Upper lobe of right lung (tissue), 1 donor: ENCODE measurements around the gene STK31. TPM values are rescaled to one million over a fixed set of nuclear protein-coding genes. Genes with fewer than 3 reads are reported as not detected.
"Not testable (repeated sequence)": the region's sequence is repeated elsewhere in the genome, so short reads cannot be mapped to it uniquely, and the experiment has no call there.

ENCODE experiments used
- ATAC-seq: fragments of 200-7000 bp; cut with Tn5 transposase; one replicate; pipeline ENCODE4 v1.9.1; 2020; ENCODE audit warnings: mild to moderate bottlenecking, moderate library complexity
- DNase-seq: peaks from one replicate; pipeline ENCODE4 v3.0.0-alpha.2; 2020
- H3K27ac ChIP-seq: fragments of 200-600 bp; one replicate; pipeline ENCODE4 v1.8.0; 2022
- H3K27me3 ChIP-seq: fragments of 200-600 bp; one replicate; pipeline ENCODE4 v1.8.0; 2022; ENCODE audit warnings: mild to moderate bottlenecking
- H3K36me3 ChIP-seq: fragments of 200-600 bp; one replicate; pipeline ENCODE4 v1.8.0; 2022
- H3K4me1 ChIP-seq: fragments of 200-600 bp; one replicate; pipeline ENCODE4 v1.8.0; 2022
- H3K4me3 ChIP-seq: fragments of 200-600 bp; one replicate; pipeline ENCODE4 v1.8.0; 2022; ENCODE audit warnings: mild to moderate bottlenecking
- H3K9me3 ChIP-seq: fragments of 200-600 bp; one replicate; pipeline ENCODE4 v1.8.0; 2022
- intact Hi-C: fragments of 100-400 bp; cut with DNase I; formaldehyde crosslinking; loops from one replicate; pipeline ENCODE4 v1.11.0; 2022
- total RNA-seq: library from RNA; stranded (reverse); fragmentation: NEBNext Ultra II Directional; extraction: Animal tissue kit (Norgen Biotek cat#: 25700); gene quantifications from one replicate; pipeline ENCODE4 v1.2.1, GENCODE V29; 2021
- TF ChIP-seq, protein P1 (sequence below): fragments of 200-600 bp; IDR thresholded peaks from one replicate; pipeline ENCODE4 v1.8.0; 2022; ENCODE audit warnings: antibody characterized with exemption
- donor health status: DM: no; HTN: yes; CAD: no; lungs with severe emphysema.

Gene STK31
- total RNA-seq, 1 donor from 2014 or later, result 1.1 TPM

DNA sequence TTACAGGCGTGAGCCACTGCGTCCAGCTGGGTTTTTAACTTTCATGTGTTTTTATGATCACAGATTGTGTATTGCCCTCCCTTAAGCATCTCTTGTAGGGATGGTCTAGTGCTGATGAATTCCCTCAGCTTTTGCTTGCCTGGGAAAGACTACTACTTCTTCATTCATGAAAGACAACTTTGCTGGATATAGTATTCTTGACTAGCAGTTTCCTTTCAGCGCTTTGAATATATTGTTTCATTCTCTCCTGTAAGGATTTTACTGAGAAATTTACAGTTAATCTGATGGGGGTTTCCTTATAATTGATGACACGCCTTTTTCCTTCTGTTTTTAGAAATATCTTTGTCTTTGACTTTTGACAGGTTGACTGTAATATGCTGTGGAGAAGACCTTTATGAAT lies 33.2 kb downstream of the STK31 start:
- peaks cover 10% of the 10 kb centered on the region for H3K9me3 ChIP-seq
- no peaks in the 10 kb centered on the region for H3K4me1 ChIP-seq
- no peak for DNase-seq
- H3K27ac ChIP-seq, result no peak overlapping the region
- no peak for ATAC-seq
- H3K4me3 ChIP-seq, result no peak overlapping the region
- H3K36me3 ChIP-seq, result no peaks in the 10 kb centered on the region
- intact Hi-C loops, result no loop called here
- TF ChIP-seq, protein P1, sequence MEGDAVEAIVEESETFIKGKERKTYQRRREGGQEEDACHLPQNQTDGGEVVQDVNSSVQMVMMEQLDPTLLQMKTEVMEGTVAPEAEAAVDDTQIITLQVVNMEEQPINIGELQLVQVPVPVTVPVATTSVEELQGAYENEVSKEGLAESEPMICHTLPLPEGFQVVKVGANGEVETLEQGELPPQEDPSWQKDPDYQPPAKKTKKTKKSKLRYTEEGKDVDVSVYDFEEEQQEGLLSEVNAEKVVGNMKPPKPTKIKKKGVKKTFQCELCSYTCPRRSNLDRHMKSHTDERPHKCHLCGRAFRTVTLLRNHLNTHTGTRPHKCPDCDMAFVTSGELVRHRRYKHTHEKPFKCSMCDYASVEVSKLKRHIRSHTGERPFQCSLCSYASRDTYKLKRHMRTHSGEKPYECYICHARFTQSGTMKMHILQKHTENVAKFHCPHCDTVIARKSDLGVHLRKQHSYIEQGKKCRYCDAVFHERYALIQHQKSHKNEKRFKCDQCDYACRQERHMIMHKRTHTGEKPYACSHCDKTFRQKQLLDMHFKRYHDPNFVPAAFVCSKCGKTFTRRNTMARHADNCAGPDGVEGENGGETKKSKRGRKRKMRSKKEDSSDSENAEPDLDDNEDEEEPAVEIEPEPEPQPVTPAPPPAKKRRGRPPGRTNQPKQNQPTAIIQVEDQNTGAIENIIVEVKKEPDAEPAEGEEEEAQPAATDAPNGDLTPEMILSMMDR, result no peak
- H3K27me3 ChIP-seq, result no peaks in the 10 kb centered on the region

DNA sequence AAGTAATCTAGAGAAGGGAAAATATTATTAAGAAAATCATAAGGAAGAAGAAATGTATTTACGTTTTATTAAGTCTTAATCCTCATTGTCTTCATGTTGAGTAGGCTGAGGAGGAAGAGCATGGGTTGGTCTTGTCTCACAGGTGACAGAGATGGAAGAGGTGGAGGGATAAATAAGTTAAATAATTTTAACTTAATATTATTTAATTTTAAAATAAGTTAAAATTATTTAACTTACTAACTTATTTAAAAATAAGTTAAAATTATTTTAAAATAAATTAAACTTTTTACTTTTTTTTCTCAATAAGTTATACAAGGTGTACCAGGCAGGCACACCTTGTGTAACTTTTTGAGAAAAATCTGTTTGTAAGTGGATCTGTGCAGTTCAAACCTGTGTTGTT lies 36.6 kb downstream of the STK31 start:
- DNase-seq, result no peak
- TF ChIP-seq, protein P1, result no peak
- Histone ChIP-seq H3K9me3 (peaks cover 10% of the 10 kb centered on the region), H3K27ac (no peak overlapping the region), H3K36me3 (no peaks in the 10 kb centered on the region), H3K27me3 (no peaks in the 10 kb centered on the region), H3K4me3 (no peak overlapping the region), H3K4me1 (no peaks in the 10 kb centered on the region)
- intact Hi-C loops, result no loop called here
- no peak for ATAC-seq

DNA sequence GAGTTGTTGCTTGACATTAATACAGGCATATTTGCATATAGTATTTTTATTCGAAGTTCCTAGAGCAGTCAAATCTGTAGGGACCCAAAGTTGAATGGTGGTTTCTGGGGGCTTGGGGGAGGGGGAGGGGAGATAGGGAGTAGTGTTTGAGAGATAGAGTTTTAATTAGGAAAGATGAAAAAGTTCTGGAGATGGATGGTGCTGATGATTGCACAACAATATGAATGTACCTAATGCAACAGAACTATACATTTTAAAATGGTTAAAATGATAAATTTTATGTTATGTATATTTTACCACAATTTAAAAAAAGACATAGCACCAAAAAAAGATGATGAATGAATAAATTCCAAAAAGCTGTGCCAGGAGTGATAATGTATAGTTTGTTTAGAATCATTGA lies 41.8 kb downstream of the STK31 start:
- H3K27me3 ChIP-seq, result no peaks in the 10 kb centered on the region
- no peak overlapping the region for H3K4me3 ChIP-seq
- no peak overlapping the region for H3K27ac ChIP-seq
- no peak for ATAC-seq
- H3K36me3 ChIP-seq, result no peaks in the 10 kb centered on the region
- DNase-seq, result no peak
- H3K9me3 ChIP-seq, result no peaks in the 10 kb centered on the region
- TF ChIP-seq, protein P1, result no peak
- intact Hi-C loops, result no loop called here
- no peaks in the 10 kb centered on the region for H3K4me1 ChIP-seq

DNA sequence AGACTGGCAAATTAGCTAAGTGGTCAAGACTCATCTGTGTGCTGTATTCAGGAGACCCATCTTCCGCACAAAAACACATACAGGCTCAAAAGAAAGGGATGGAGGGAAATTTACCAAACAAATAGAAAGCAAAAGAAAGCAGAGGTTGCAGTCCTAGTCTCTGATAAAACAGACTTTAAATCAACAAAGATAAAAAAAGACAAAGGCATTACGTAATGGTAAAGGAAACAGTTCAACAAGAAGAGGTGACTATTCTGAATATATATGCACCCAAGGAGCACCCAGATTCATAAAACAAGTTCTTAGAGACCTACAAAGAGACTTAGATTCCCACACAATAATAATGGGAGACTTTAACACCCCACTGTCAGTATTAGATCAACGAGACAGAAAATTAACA lies 48.8 kb downstream of the STK31 start:
- H3K9me3 ChIP-seq, DNase-seq, H3K4me1 ChIP-seq, ATAC-seq, intact Hi-C loops, H3K36me3 ChIP-seq, H3K4me3 ChIP-seq, H3K27me3 ChIP-seq, H3K27ac ChIP-seq: not testable (repeated sequence)

DNA sequence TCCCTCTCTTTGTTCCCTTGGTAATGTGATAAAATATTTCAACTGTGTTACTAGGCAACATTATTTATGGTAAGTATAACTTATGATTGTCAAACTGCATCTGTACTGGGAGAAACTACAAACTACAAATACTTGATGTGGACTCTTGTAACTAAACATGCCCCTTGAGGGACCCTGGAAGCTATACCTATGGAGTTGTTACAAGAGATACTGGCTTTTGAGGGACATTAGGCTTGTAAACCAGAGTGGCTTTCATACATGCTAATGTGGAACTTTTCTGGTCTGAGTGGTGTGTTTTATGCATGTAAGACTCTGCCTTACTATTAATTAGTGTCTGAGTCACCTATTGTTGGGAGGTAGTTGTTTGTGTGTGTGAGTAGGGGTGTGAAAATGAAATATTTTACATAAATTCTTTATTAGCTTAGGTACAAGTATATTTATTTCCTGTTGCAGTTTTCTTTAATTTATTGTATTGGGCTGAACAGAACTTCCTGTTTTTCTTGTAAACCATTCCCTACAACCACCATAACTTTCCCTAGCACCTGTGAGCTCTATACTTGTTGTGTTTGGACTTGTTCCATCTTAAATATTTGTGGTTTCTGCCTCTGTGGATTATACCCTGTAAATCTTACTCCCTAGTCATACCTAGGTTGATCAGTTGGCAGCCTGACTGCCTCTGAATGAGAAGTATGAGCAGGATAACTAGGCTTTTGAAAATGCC lies 49.8 kb downstream of the STK31 start:
- intact Hi-C loops, result no loop called here
- no peak overlapping the region for H3K27ac ChIP-seq
- H3K4me3 ChIP-seq, result no peak overlapping the region
- H3K36me3 ChIP-seq, result no peaks in the 10 kb centered on the region
- H3K4me1 ChIP-seq, result no peaks in the 10 kb centered on the region
- no peaks in the 10 kb centered on the region for H3K9me3 ChIP-seq
- no peaks in the 10 kb centered on the region for H3K27me3 ChIP-seq
- ATAC-seq (peak; percentile 71), DNase-seq (no peak)
- TF ChIP-seq, protein P1, result no peak

DNA sequence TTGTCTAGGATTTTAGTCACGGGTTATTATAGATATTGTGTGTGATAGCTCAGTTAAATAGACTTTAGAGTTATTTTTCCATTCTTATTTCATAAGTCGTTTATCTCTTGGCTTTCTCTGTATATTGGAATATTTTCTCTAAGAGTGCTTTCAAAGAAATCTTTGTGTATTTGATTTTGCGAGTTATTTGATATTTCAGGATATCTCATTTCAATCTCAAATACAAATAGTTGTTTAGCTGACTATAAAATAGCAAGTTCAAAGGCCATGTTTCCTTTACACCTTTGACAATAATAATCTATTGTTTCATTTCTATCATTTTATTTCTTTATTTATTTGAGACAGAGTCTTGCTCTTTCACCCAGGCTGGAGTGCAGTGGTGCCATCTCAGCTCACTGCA lies 55.9 kb downstream of the STK31 start:
- no peak overlapping the region for H3K4me3 ChIP-seq
- H3K36me3 ChIP-seq, result no peaks in the 10 kb centered on the region
- no peak for DNase-seq
- H3K27ac ChIP-seq, result no peak overlapping the region
- ATAC-seq, result no peak
- TF ChIP-seq, protein P1, result no peak
- intact Hi-C loops, result no loop called here
- H3K27me3 ChIP-seq, result no peaks in the 10 kb centered on the region
- H3K4me1 ChIP-seq, result no peaks in the 10 kb centered on the region
- H3K9me3 ChIP-seq, result no peaks in the 10 kb centered on the region
